SK-N-MC (cell line): ENCODE results near the gene ACTN1.

Source experiments
- EZH2 ChIP-seq: fragments of 200-600 bp; sonication (generic); IDR thresholded peaks from one replicate; pipeline ENCODE4 v1.6.1; 2017; ENCODE audit warnings: antibody characterized with exemption
- POLR2AphosphoS5 ChIP-seq: IDR thresholded peaks from 2 replicates; pipeline ENCODE4 v1.6.1; 2012; ENCODE audit warnings: mild to moderate bottlenecking, low read depth, low read length, borderline replicate concordance

- TF ChIP-seq EZH2 (no peak), POLR2AphosphoS5 (no peak)
Measured at GRCh38 chr14:68958553-68958952, 20.5 kb downstream of the ACTN1 start.
